Measurements from ENCODE around the gene ZNF784. TPM values are rescaled to one million over a fixed set of nuclear protein-coding genes. Genes with fewer than 3 reads are reported as not detected.

The ZNF784 gene, protein sequence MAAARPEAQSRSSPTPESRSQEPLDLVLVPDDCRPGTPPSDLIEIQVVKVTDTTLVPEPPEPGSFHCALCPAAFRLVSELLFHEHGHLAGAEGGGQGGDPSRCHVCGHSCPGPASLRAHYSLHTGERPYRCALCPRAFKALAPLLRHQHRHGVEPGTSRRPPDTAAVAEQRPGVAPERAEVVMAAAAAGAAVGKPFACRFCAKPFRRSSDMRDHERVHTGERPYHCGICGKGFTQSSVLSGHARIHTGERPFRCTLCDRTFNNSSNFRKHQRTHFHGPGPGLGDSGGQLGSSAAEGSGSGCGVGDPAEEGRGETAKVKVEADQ
- total RNA-seq (ENCODE audit: low replicate concordance) = 2.0 and 3.5 TPM in 2 replicates

DNA sequence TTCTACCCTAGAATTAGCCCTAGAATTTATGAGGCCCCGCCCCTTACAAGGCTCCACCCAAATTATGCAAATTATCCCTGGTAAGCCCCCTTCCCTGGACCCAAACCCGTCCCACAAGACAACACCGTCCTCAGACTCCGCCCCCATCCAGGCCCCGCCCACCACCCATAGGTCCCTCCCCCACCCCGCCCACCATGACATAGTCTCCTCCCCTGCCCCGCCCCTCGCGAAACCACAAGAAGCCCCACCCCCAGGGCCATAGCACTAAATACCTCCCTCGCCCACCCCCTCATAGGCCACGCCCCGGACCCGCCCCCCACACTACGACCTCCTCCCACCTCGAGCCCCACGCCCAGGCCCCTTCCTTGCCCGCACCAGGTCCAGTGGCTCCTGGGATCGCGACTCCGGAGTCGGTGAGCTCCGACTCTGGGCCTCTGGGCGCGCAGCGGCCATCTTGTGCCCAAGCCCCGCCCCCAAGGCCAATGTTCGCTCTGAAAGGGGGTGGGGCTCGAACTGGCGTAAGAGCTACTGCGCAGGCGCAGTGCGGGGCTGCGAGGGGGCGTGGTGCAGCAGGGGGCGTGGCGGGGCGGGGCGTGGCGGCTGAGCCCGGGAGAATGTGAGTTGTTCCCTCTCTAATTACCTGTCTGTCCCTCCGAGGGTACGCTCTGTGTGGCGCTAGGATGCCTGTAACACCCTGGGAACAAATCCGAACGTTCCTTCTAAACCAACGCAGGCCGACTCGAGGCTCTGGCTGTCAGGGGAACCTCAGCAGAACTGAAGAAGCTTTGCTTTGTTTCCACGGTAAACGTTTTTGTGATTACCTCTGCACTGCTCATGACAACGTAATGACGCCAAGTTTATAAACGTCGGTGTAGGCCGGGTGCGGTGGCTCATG, at the start of gene ZNF784:
TSS of gene ZNF784 (minus strand) at position 458 of the 895 bp plus-strand sequence. CDS start at position 453, 5 bp downstream.

DNA sequence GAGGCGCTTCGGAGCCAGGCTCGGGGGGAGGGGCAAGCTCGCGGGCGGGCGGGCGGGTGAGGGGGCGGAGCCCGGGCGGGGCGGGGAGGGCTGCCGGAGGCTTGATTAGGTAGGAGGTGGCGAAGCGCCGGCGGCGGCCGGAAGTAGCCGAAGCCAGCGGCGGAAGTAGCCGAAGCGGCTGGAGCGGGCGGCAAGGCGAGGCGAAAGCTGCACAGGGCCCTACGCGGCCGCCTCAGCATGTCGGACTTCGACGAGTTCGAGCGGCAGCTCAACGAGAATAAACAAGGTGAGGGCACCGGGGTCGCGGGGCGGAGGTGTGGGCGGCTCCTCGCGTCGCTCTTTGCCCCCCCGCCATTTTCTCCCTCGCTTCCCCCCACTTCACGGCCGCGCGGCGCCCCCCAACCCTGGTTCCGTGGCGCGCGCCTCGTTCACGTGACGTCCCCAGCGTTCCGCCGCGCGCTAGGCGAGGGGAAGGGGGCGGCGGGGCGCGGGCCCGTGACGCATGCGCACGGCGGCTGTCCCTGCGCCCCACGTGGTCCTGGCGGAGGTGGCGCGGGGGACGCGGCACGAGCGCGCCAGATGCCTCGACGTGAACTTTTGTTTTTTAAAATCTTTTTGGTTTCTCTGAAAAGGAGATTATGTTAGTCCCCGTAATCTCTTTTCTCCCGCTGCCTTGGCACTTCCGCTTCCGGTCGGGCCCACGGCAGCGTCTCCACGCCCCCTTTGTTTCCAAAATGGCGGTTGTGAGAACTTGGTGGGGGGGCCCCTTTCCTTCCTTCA, 30.7 kb upstream of the ZNF784 start, which contains the start of gene U2AF2:
TSS of gene U2AF2 (plus strand) at position 168 of the 780 bp plus-strand sequence. CDS start at position 238, 70 bp downstream.

DNA sequence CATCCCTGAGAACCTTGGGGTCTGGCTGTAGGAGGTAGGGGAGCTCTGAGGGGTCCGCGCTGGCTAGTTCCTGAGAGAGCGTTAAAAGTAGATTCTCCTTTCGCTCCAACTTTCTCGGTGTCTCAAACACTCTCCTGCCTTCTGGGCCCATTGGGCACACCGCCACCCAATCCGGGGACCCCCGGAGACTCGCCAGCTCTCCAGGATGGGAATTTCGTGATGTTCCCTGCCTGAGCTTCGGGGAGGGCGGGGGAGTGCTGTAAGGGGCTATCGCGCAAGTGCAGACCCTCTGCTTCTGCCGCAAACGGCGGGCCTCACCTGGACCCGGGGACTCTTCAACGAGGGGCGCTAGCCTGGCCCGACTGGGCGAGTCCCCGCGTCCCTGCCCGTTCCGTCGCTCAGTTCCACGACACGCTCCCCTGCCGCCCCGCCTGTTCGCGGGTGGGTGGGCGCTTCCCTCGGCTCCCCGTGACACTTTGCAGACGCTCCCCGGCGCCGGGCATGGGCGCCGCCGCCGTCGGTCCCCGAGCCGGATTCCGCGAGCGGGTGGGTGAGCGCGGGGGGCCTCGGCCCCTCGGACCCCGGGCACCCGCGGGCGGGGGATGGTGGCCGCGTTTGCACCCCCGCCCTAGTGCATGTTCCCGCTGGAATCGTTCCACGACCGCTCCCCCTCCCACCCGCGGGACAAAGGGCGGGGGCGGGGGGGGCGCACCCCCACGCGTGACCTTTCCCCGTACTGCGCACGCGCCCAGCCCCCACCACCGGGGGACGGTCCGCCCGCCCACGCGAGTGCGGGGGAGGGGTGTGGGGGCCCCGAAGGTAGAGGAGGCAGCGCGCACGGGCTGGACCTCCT, 23.6 kb upstream of the ZNF784 start, which contains the start of gene CCDC106:
TSS of gene CCDC106 (plus strand) at position 481 of the 853 bp plus-strand sequence. CDS start 835 bp downstream, outside the sequence.

DNA sequence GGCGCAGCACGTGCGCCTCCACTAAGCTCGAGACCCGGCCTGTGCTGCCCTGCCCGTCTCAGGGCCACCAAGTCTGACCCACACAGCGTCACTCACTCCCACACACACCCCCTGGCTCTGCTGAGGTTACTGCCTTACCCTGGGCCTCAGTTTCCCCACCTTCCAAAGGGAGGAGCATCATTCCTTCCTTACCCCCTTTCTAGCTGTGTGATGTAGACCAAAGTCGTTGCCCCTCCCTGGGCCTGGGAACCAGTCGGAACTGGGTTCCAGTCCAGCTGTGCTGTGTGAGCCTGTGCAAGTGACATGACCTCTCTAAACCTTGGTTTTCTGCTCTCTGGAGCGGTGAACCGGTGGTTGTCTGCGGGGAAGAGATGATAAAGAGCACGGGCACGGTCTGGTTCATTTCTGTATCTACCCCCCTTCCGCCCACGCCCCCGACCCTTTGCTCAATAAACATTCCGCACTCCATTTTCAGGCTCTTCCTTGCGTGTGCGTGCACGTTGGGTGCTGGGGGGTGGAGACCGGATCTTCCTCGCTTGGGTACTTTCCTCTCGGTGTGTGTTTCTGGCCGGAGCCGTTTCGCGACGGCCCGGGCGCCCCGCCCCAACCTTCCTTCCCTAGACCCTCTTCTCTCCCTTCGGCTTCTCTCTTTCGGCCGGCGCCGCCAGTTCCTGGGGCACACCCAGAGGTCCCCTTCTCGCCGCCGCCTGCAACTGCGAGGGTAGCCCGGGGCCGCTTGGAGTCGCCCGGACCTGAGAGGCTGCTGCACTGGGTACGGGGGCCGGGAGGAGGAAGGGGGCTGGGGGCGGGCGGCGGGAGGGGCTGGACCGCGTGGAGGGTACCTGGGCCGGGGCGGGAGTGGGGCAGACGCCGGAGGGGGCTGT, 18.9 kb upstream of the ZNF784 start, which contains the start of gene ZNF581:
TSS of gene ZNF581 (plus strand) at position 647 of the 884 bp plus-strand sequence. CDS start 923 bp downstream, outside the sequence.

DNA sequence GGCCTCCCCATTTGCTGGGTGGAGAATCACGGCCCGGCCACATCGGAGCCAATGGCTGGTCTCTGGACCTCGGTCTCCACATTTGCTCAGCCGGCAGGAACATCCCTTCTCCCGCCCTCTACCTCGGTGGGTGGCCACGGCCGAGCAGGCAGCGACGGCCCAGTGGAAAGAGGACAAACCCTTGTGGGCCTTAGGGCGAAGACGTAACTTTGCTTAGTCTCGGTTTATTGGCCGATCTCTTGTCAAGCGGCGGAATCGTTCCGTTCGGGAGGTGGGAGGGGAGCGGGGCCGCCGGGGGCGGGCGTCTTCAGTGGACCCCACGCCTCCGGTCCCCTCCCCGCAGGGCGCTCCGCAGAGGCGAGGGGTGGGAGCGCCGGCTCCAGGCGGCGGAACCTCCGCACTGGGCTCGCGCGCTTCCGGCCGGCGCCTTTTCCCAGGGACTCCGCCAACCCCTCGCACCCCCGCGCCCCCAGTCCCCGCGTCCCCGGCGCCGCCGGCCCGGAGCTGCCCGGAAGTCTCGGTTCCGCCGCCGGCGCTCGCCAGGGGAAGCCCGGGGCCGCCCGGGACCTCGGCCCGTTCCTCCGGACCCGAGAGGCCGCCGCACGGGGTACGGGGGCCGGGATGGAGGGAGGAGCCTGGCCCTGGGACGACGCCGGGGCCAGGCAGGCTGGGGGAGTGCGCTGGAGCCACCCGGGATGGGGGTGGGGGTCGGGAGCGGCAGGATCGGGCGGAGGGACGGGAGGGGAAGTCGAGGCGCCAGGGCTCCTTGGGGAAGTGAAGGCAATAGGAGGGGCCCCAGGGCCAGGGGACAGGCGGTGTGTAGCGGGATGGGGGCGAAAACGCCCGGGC, 16.4 kb upstream of the ZNF784 start, which contains the start of gene ZNF580:
TSS of gene ZNF580 (plus strand) at position 426 of the 849 bp plus-strand sequence. CDS start 1,507 bp downstream, outside the sequence.

DNA sequence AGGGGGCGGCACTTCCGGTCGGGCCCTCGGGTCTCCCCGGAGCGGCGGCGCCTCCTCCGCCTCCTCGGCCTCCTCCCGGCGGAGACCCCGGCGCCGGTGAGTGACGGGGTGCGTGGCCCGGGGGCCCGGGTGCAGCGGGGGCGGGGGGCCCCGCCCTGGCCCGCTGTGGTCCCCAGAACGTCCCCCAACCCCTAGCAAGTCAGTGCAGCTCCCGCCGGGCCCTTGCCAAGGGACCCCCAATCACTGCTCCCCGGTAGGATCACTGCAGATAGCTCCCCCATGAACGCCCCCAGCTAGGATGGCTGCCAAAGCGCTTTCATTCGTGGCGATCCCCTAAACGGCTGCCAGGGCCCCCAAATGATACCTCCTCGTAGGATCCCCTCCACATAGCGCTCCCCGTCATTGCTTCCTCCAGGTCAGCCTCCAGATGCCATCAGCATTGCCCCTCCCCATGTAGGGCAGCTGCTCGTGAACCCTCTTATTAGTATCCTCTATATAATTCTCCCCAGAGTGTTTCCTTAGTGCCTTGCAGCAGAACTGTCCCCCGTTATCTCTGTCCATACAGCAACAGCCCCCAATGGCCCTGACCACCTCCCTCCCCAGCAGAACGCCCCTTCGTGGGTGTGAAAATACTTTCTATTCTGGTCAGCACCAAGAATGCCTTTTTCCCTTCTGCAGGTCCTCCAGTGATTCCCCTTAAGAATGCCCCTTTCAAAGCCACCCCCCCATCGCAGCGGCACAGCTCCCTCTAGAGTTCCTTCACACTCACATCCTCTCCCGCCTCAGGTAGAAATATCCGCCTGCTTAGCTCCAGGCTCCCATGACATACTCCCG, 18.5 kb downstream of the ZNF784 start, which contains the start of gene ZNF865:
TSS of gene ZNF865 (plus strand) at position 11 of the 834 bp plus-strand sequence. CDS start 7,972 bp downstream, outside the sequence.

DNA sequence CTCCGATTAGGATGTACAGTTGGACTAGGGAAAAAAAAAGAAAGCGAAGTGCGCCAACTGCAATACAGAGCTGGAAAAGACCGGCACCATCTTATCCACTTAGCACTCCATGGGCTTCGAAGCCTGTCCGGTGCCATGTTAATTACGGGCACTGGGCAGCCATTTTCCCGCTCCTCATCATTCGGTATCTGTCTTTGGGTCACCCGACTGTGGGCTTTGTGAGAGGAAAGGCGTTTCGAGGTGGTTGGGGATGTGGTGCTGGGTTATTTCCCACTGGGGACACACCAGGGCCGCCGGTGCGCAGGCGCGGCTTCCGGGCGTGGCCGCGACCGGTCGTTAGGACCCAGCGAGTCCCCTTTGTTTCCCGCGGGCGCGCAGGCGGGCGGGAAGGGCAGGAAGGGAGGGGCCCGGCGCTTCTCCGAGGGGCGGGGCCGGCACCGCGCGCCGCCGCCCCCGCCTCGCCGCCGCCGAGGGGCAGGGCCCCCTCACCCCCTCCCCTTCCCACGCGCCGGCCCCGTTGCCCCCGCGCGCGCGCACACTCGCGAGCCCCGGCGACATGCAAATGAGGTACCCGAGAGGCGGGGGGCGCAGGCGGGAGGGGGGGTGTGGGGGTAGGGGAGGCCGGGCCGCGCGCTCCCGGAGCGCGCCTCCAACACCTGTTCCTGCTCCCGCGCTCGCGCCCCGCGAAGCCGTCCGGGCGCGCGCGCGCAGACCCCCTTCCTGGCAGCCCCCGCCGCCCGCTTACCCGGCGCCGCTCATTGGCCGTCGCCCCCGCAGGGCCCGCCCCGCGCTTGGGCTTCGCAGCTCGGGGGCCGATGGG, 24.3 kb downstream of the ZNF784 start, which contains the start of gene ZNF524:
TSS of gene ZNF524 (plus strand) at position 447 of the 820 bp plus-strand sequence. CDS start 1,825 bp downstream, outside the sequence.

DNA sequence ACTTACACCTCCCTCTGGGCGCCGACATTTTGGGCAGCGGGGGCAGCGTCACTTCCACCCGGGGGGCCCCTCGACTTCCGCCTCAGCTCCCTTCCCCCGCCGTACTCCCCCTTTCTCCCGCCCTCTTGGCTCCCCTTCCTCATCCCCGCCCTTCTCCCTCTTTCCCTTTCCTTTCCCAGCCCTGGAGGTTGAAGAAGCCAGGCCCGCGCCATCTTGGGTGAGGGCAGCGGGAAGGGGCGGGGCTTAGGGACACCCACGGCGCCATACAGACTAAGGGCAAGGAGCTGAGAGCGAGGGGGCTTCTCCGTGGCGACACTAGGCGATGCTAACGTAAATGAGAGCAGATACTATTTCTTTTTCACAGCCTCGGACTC, 24.9 kb downstream of the ZNF784 start, which contains the start of gene FIZ1:
TSS of gene FIZ1 (minus strand) at position 50 of the 374 bp plus-strand sequence. CDS start 1,652 bp downstream, outside the sequence.

DNA sequence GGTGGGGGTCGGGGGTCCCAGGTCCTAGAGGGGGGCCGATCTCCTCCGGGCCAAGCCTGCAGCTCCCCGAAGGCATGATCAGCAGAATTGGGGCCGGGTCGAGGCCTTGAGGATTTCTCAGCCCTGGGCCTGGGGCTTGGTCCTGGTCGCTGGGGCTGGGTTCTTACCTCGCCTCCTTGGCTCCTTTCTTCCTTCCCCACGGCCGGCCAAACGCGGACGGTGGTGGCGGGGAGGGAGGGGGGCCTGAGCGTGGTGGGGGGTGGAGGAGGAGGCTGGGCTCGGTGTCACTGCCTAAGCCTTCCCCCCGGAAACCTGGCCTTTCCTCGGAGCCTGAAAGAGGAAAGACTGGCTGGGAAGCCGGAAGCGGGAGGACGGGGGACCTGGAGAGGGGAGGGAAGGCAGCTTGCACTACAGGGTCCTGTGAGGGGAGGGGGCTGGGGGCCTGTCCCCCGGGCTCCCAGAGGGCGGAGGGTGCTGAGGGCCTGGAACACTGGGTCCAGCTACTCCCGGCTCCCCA, 43.7 kb downstream of the ZNF784 start, which contains the start of gene ZNF579:
TSS of gene ZNF579 (minus strand) at position 221 of the 517 bp plus-strand sequence. CDS start 1,209 bp downstream, outside the sequence.

Other genes starting within 250 kb of the ZNF784 start
- gene TMEM190, start 247.7 kb downstream of the ZNF784 start, total RNA-seq (ENCODE audit: low replicate concordance) = not detected in 2 replicates
- 0.30 TPM in 1 of 2 replicates, not detected in the other for gene TMEM238, start 240.3 kb downstream of the ZNF784 start, total RNA-seq (ENCODE audit: low replicate concordance)
- gene RPL28, start 238.6 kb downstream of the ZNF784 start, total RNA-seq (ENCODE audit: low replicate concordance) = 245 and 291 TPM in 2 replicates
- 7.3 and 94.4 TPM in 2 replicates for gene UBE2S, start 216.8 kb downstream of the ZNF784 start, total RNA-seq (ENCODE audit: low replicate concordance)
- not detected in 2 replicates for gene SHISA7, start 181.3 kb downstream of the ZNF784 start, total RNA-seq (ENCODE audit: low replicate concordance)
- gene ISOC2, start 162.9 kb downstream of the ZNF784 start, total RNA-seq (ENCODE audit: low replicate concordance) = 23.4 and 87.9 TPM in 2 replicates
- not detected in 2 replicates for gene C19orf85, start 159.8 kb downstream of the ZNF784 start, total RNA-seq (ENCODE audit: low replicate concordance)
- gene ZNF628, start 147.9 kb downstream of the ZNF784 start, total RNA-seq (ENCODE audit: low replicate concordance) = 0.35 and 0.60 TPM in 2 replicates
- 6.7 and 15.1 TPM in 2 replicates for gene NAT14, start 139.4 kb downstream of the ZNF784 start, total RNA-seq (ENCODE audit: low replicate concordance)
- 0.68 and 5.7 TPM in 2 replicates for gene SSC5D, start 136.1 kb downstream of the ZNF784 start, total RNA-seq (ENCODE audit: low replicate concordance)
- gene SBK2, start 87.4 kb downstream of the ZNF784 start, total RNA-seq (ENCODE audit: low replicate concordance) = not detected in 2 replicates
- gene SBK3, start 79.0 kb downstream of the ZNF784 start, total RNA-seq (ENCODE audit: low replicate concordance) = not detected in 2 replicates
- gene ZNF579, start 43.7 kb downstream of the ZNF784 start, total RNA-seq (ENCODE audit: low replicate concordance) = 0.94 and 3.3 TPM in 2 replicates
- gene FIZ1, start 25.0 kb downstream of the ZNF784 start, total RNA-seq (ENCODE audit: low replicate concordance) = 1.3 and 1.6 TPM in 2 replicates
- 7.3 and 7.5 TPM in 2 replicates for gene ZNF524, start 24.3 kb downstream of the ZNF784 start, total RNA-seq (ENCODE audit: low replicate concordance)
- under 0.01 and 0.53 TPM in 2 replicates for gene ZNF865, start 18.9 kb downstream of the ZNF784 start, total RNA-seq (ENCODE audit: low replicate concordance)
- 3.6 and 6.4 TPM in 2 replicates for gene ZNF580, start 16.4 kb upstream of the ZNF784 start, total RNA-seq (ENCODE audit: low replicate concordance)
- gene ZNF581, start 19.1 kb upstream of the ZNF784 start, total RNA-seq (ENCODE audit: low replicate concordance) = 18.8 and 20.7 TPM in 2 replicates
- 2.7 and 6.4 TPM in 2 replicates for gene CCDC106, start 23.6 kb upstream of the ZNF784 start, total RNA-seq (ENCODE audit: low replicate concordance)
- 82.3 and 109 TPM in 2 replicates for gene U2AF2, start 30.5 kb upstream of the ZNF784 start, total RNA-seq (ENCODE audit: low replicate concordance)
- gene EPN1, start 50.7 kb upstream of the ZNF784 start, total RNA-seq (ENCODE audit: low replicate concordance) = 54.2 and 64.5 TPM in 2 replicates
- not detected in 2 replicates for gene NLRP9, start 113.8 kb upstream of the ZNF784 start, total RNA-seq (ENCODE audit: low replicate concordance)
- 0.08 TPM in 1 of 2 replicates, not detected in the other for gene RFPL4A, start 134.5 kb upstream of the ZNF784 start, total RNA-seq (ENCODE audit: low replicate concordance)
- not detected in 2 replicates for gene RFPL4AL1, start 144.6 kb upstream of the ZNF784 start, total RNA-seq (ENCODE audit: low replicate concordance)
- not detected in 2 replicates for gene NLRP11, start 207.4 kb upstream of the ZNF784 start, total RNA-seq (ENCODE audit: low replicate concordance)
- not detected in 2 replicates for gene NLRP4, start 212.0 kb upstream of the ZNF784 start, total RNA-seq (ENCODE audit: low replicate concordance)

All from smooth muscle cell of the coronary artery (primary cell).